Stimulated activated naive CD4-positive, alpha-beta T cell treated with Interleukin-2 at 50 U/mL for 16 hours (primary cell): ENCODE measurements around the gene KCNC1.

Source experiments
- DNase-seq: peaks from one replicate; lab custom pipeline; 2025; lab: John Stamatoyannopoulos, UW

KCNC1 gene

GRCh38 chr11:17734418-17734911, at the start of gene KCNC1:
KCNC1 (plus strand) TSS chr11:17734781; CDS start chr11:17736003, 1,222 bp downstream.
- DNase-seq, result no peak

GRCh38 chr11:17686231-17686980, 48.2 kb upstream of the KCNC1 start:
- DNase-seq, result no peak

GRCh38 chr11:17687946-17688670, 46.5 kb upstream of the KCNC1 start:
- no peak for DNase-seq

- no peak for DNase-seq
Measured at GRCh38 chr11:17691550-17691949, 43.0 kb upstream of the KCNC1 start.

GRCh38 chr11:17691976-17692375, 42.6 kb upstream of the KCNC1 start:
- DNase-seq, result no peak

- no peak for DNase-seq
Measured at GRCh38 chr11:17692931-17693330, 41.6 kb upstream of the KCNC1 start.

GRCh38 chr11:17693531-17693930, 41.0 kb upstream of the KCNC1 start:
- DNase-seq, result no peak

GRCh38 chr11:17694494-17695110, 40.0 kb upstream of the KCNC1 start:
- DNase-seq, result no peak

GRCh38 chr11:17695454-17696441, 38.8 kb upstream of the KCNC1 start:
- DNase-seq, result no peak

- no peak for DNase-seq
Measured at GRCh38 chr11:17696741-17697140, 37.8 kb upstream of the KCNC1 start.

- no peak for DNase-seq
Measured at GRCh38 chr11:17697175-17697949, 37.2 kb upstream of the KCNC1 start.

GRCh38 chr11:17699147-17700114, 35.1 kb upstream of the KCNC1 start:
- DNase-seq, result no peak

GRCh38 chr11:17700991-17701390, 33.6 kb upstream of the KCNC1 start:
- DNase-seq, result no peak

- DNase-seq, result no peak
Measured at GRCh38 chr11:17702876-17703275, 31.7 kb upstream of the KCNC1 start.

- no peak for DNase-seq
Measured at GRCh38 chr11:17703951-17704350, 30.6 kb upstream of the KCNC1 start.

- no peak for DNase-seq
Measured at GRCh38 chr11:17707830-17708229, 26.8 kb upstream of the KCNC1 start.

- DNase-seq, result no peak
Measured at GRCh38 chr11:17711836-17712235, 22.7 kb upstream of the KCNC1 start.

GRCh38 chr11:17713851-17714250, 20.7 kb upstream of the KCNC1 start:
- no peak for DNase-seq

GRCh38 chr11:17714356-17714854, 20.2 kb upstream of the KCNC1 start:
- no peak for DNase-seq
